GM12875 (cell line): ENCODE results near the gene TRAPPC8.

Source experiments
- H3K4me3 ChIP-seq: one replicate; pipeline ENCODE4 v1.5.1; 2011; ENCODE audit warnings: low read depth, low read length, control low read depth
- TF ChIP-seq, protein P1 (sequence below): IDR thresholded peaks from 2 replicates; pipeline ENCODE4 v1.5.1; 2011; ENCODE audit warnings: low read depth, mild to moderate bottlenecking, control low read depth, inconsistent platforms, low read length, moderate library complexity, borderline replicate concordance; ENCODE audit not compliant: insufficient read depth

TRAPPC8 gene

DNA sequence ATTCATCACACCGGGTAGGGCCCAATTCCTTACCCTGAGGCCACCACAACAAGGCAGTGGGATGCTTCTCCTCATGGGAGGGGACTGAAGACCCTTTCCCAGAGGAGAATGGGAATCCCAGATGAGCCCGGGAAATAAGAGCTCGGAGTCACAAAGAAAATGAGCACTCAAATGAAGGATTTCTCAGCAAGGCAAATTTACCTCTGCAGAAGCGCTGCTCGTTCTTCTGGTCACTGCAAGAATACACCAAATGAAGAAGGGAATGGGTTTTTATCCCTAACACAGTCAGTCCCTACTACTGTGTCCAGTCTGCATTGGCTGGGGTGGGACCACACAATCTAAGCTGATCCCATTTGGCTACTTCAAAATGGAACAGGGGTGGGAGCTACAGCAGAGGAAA, 35.7 kb upstream of the TRAPPC8 start:
- no peak overlapping the region for H3K4me3 ChIP-seq
- TF ChIP-seq, protein P1, sequence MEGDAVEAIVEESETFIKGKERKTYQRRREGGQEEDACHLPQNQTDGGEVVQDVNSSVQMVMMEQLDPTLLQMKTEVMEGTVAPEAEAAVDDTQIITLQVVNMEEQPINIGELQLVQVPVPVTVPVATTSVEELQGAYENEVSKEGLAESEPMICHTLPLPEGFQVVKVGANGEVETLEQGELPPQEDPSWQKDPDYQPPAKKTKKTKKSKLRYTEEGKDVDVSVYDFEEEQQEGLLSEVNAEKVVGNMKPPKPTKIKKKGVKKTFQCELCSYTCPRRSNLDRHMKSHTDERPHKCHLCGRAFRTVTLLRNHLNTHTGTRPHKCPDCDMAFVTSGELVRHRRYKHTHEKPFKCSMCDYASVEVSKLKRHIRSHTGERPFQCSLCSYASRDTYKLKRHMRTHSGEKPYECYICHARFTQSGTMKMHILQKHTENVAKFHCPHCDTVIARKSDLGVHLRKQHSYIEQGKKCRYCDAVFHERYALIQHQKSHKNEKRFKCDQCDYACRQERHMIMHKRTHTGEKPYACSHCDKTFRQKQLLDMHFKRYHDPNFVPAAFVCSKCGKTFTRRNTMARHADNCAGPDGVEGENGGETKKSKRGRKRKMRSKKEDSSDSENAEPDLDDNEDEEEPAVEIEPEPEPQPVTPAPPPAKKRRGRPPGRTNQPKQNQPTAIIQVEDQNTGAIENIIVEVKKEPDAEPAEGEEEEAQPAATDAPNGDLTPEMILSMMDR: no peak

DNA sequence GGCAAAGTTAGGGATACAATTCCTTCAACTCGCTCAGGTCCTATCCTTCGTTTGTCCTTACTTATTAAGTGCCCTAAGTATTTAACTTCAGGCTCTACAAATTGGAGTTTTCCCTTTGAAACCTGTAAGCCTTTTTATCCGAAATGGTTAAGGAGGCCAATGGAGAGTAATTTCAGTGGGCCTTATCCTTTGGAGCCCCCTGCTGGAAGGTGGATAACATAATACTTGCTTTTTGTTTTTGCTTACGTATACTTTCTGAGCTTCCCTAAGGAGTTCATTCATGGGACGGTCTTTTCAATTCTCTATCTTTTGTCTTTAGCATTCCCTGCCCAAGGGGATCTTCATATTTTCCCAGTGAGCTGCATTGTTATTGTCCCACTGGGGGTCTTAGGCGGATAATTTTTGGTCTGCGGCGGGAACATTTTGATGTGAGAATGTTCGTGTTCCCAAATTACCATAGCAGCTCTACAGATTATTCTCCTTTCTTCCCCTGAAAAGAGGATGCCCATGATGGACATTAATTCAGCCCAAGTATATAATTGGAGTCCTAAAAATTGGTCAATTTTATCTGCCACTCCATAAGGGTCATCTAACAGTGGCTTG, 34.4 kb upstream of the TRAPPC8 start:
- H3K4me3 ChIP-seq: no peak overlapping the region
- TF ChIP-seq, protein P1: peak; percentile 48

DNA sequence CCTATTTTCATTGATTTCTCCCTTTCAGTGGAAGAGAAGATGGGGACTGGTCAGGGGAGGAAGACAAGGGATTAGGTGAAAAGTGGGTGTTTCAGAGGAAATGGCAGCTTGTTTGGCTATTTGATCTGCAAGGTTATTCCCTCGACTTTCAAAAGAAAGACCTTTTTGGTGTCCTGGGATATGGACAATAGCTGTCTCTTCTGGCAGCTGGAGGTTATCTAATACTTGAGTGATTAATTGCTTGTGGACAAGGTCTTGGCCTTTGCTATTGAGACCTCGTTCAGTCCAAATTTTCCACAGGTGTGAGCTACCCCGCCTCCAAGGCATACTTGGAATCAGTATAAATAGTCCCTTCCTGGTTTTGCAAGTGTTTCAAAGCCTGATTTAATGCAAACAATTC, 33.3 kb upstream of the TRAPPC8 start:
- TF ChIP-seq, protein P1: no peak
- no peak overlapping the region for H3K4me3 ChIP-seq

DNA sequence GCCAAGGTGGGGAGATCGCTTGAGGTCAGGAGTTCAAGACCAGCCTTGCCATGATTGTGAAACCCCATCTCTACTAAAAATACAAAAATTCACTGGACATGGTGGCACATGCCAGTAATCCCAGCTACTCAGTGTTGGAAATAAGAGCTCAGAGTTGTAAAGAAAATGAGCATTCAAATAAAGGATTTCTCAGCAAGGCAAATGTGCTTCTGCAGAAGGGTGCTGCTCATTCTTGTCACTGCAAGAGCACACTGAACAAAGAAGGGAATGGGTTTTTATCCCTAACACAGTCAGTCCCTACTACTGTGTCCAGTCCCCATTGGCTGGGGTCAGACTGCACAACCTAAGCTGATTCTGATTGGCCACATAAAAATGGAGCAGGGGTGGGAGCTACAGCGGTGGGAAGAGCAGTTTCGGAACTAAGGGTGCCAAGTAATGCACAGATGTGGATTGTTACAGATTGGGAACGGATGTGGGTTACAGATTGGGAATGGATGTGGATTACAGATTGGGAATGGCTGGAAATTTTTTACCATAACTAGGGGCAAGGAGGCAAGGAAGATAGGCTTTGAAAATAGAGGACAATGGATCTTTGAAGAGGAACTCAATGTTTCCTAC, 31.1 kb upstream of the TRAPPC8 start:
- TF ChIP-seq, protein P1: no peak
- H3K4me3 ChIP-seq: no peak overlapping the region

DNA sequence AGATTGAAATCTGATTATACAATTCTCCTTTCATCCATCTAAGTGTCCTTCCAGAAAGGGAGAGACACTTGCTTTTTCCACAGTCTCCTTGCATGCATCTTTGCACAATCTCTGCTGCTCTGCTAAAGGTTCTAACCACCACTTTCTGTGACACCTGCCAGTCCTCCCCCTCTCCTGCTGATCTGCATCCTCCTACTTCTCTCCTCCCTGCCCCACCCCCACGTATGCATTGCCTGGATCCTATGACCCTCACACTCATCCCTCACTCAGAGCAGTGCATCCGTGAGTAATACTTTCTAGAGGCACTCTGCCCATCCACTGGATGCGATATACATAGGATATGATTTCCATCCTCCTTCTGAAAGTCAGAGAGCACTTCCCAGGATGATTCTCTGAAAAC, 27.7 kb upstream of the TRAPPC8 start:
- no peak overlapping the region for H3K4me3 ChIP-seq
- TF ChIP-seq, protein P1: no peak

DNA sequence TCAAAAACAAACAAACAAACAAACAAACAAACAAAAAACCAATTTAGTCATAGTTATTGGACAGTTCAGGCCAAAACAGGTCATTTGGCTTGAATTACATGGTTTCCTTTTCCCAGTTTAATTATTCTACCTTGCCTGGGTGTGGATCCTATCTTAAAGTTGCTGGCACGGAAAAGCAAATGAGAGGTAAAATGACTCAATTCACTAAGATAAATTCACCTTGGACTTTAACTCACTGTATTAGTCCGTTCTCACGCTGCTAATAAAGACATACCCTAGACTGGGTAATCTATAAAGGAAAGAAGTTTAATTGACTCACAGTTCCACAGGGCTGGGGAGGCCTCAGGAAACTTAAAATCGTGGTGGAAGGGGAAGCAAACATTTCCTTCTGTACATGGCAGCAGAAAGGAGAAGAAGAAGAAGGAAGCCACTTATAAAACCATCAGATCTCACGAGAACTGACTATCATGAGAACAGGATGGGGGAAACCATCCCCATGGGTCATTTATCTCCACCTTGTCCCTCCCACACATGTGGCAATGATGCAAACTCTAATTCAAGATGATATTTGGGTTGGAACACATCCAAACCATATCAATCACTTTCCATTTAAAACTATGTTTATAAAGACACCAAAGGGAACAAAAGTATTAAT, 22.5 kb upstream of the TRAPPC8 start:
- TF ChIP-seq, protein P1: no peak
- no peak overlapping the region for H3K4me3 ChIP-seq

DNA sequence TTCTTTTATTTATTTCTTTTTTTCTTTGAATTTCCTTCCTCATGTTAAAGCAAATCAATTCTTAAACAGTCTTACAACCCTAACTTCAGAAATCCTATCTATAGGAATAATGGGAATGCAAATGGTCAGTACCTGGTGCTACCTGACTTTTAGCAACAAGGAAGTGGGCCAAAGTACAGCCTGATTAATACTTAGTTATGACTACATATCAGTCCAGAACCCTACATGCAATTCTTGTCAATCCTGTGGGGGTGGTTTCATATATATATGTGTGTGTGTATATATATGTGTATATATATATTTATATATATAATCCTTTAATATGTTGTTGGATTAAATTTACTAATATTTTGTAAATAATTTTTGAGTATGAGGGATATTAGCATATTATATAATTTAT, 14.8 kb upstream of the TRAPPC8 start:
- H3K4me3 ChIP-seq: no peak overlapping the region
- TF ChIP-seq, protein P1: no peak
